GM12873 (cell line): Measurements from ENCODE around the gene SPINDOC.

ENCODE experiments used
- TF ChIP-seq, protein P1 (sequence below): IDR thresholded peaks from 2 replicates; pipeline ENCODE4 v1.5.1; 2012; ENCODE audit warnings: low read depth, mild to moderate bottlenecking, moderate library complexity, low read length, control low read depth; ENCODE audit not compliant: insufficient read depth; ENCODE audit errors: missing control alignments

Gene SPINDOC

GRCh38 chr11:63816166-63816565 is 2.9 kb downstream of the SPINDOC start:
- TF ChIP-seq, protein P1, sequence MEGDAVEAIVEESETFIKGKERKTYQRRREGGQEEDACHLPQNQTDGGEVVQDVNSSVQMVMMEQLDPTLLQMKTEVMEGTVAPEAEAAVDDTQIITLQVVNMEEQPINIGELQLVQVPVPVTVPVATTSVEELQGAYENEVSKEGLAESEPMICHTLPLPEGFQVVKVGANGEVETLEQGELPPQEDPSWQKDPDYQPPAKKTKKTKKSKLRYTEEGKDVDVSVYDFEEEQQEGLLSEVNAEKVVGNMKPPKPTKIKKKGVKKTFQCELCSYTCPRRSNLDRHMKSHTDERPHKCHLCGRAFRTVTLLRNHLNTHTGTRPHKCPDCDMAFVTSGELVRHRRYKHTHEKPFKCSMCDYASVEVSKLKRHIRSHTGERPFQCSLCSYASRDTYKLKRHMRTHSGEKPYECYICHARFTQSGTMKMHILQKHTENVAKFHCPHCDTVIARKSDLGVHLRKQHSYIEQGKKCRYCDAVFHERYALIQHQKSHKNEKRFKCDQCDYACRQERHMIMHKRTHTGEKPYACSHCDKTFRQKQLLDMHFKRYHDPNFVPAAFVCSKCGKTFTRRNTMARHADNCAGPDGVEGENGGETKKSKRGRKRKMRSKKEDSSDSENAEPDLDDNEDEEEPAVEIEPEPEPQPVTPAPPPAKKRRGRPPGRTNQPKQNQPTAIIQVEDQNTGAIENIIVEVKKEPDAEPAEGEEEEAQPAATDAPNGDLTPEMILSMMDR = no peak

DNA sequence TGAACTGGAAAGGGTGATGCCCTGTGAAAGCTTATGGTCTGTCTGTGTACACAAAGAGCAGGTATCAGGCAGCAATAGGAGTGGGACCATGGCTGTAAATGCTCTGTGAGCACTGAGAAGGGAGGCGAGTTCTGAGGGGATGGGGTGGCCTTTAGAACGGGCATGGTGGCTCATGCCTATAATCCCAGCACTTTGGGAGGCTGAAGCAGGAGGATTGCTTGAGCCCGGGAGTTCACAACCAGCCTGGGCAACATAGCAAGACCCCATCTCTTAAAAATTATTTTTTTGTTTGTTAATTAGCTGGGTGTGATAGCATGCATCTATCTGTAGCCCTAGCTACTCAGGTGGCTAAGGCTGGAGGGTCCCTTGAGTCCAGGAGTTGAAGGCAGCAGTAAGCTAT is 3.5 kb downstream of the SPINDOC start:
- TF ChIP-seq, protein P1 = no peak

DNA sequence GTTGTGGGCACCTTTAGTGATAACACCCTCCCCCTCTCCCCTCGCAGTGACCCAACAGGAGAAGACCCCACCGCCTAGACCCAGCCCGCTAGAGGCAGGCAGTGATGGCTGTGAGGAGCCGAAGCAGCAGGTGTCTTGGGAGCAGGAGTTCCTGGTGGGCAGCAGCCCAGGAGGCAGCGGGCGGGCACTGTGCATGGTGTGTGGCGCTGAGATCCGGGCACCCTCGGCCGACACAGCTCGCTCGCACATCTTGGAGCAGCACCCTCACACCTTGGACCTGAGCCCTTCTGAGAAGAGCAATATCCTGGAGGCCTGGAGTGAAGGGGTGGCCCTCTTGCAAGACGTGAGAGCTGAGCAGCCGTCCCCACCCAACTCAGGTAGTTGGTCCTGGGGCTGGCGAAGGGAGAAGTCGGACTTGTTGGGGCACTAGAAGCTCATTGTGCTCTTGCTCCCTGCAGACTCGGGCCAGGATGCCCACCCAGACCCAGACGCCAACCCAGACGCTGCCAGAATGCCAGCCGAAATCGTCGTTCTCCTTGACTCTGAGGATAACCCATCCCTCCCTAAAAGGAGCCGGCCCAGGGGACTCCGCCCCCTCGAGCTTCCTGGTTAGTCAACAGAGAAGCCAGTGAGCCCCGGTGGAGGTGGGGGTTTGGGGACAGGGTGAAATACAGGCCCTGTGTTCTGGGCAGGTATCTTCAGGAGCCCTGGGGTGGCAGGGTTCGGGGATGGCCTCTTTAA is 4.7 kb downstream of the SPINDOC start:
- TF ChIP-seq, protein P1 = no peak

DNA sequence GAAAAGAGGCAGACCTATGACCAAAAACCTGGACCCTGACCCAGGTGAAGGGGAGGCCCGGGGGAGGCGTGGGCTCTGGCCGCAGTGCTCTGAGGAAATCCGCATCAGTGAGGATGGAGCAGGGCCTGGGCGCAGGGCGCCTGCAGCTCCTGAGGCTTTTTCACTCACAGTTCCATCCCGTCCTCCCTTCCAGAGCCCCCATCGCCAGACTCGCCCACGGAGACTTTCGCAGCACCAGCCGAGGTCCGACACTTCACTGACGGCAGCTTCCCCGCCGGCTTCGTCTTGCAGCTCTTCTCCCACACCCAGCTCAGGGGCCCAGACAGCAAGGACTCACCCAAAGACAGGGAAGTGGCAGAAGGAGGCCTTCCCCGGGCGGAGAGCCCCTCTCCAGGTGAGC is 5.4 kb downstream of the SPINDOC start:
- TF ChIP-seq, protein P1 = no peak

DNA sequence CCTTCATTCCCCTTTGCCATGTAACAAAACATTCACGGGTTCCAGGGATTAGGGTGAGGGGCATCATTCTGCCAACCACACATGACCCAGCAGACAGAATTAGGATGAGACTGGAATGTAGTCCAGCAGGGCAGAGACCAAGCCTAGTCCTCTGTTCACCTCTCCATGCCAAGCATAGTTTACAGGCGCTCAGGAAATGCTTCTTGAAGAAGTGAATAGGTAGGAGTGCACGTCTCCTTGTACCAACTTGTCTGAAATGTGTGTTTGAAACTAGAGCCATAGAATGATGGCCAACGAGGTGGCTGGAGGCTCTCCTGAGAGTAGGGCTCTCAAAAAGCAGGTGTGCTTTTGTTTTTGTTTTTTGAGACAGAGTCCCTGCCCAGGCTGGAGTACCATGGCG is 8.2 kb downstream of the SPINDOC start:
- TF ChIP-seq, protein P1 = no peak

GRCh38 chr11:63826471-63827190 is 13.4 kb downstream of the SPINDOC start:
- TF ChIP-seq, protein P1 = no peak

GRCh38 chr11:63829823-63830489 is 16.7 kb downstream of the SPINDOC start:
- TF ChIP-seq, protein P1 = peak; percentile 52
